Endothelial cell (in vitro differentiated cells): ENCODE measurements around the gene TTLL8. TPM values are rescaled to one million over a fixed set of nuclear protein-coding genes. Genes with fewer than 3 reads are reported as not detected.

Source experiments
- DNase-seq: peaks from one replicate; pipeline ENCODE4 v3.0.0; 2021; ENCODE audit warnings: low spot score
- H3K27ac Mint-ChIP-seq: one replicate; pipeline ENCODE4 v1.8.0; 2021; ENCODE audit warnings: mixed read lengths, inconsistent platforms; ENCODE audit not compliant: unreplicated experiment
- H3K27me3 Mint-ChIP-seq: one replicate; pipeline ENCODE4 v1.8.0; 2021; ENCODE audit warnings: mild to moderate bottlenecking, moderate library complexity, mixed read lengths, inconsistent platforms; ENCODE audit not compliant: unreplicated experiment
- H3K36me3 Mint-ChIP-seq: one replicate; pipeline ENCODE4 v1.8.0; 2021; ENCODE audit warnings: mild to moderate bottlenecking, low read depth, mixed read lengths, inconsistent platforms; ENCODE audit not compliant: unreplicated experiment
- H3K4me1 Mint-ChIP-seq: one replicate; pipeline ENCODE4 v1.8.0; 2021; ENCODE audit warnings: mild to moderate bottlenecking, mixed read lengths, inconsistent platforms; ENCODE audit not compliant: unreplicated experiment
- H3K4me3 Mint-ChIP-seq: one replicate; pipeline ENCODE4 v1.8.0; 2021; ENCODE audit warnings: mild to moderate bottlenecking, mixed read lengths, inconsistent platforms; ENCODE audit not compliant: unreplicated experiment
- H3K9me3 Mint-ChIP-seq: one replicate; pipeline ENCODE4 v1.8.0; 2021; ENCODE audit warnings: mixed read lengths, inconsistent platforms; ENCODE audit not compliant: unreplicated experiment
- CTCF ChIP-seq: fragments of 200-600 bp; sonication (generic); IDR thresholded peaks from one replicate; pipeline ENCODE4 v1.5.0; 2021; ENCODE audit warnings: antibody characterized with exemption; ENCODE audit not compliant: unreplicated experiment
- total RNA-seq: library from RNA; stranded (reverse); fragmentation: NEBNext Ultra II Directional; extraction: Animal tissue kit (Norgen Biotek cat#: 25700); gene quantifications from one replicate; pipeline ENCODE4 v1.2.1, GENCODE V29; 2021; ENCODE audit not compliant: unreplicated experiment

The TTLL8 gene
- total RNA-seq, 1 donor from 2014 or later, result not detected

DNA sequence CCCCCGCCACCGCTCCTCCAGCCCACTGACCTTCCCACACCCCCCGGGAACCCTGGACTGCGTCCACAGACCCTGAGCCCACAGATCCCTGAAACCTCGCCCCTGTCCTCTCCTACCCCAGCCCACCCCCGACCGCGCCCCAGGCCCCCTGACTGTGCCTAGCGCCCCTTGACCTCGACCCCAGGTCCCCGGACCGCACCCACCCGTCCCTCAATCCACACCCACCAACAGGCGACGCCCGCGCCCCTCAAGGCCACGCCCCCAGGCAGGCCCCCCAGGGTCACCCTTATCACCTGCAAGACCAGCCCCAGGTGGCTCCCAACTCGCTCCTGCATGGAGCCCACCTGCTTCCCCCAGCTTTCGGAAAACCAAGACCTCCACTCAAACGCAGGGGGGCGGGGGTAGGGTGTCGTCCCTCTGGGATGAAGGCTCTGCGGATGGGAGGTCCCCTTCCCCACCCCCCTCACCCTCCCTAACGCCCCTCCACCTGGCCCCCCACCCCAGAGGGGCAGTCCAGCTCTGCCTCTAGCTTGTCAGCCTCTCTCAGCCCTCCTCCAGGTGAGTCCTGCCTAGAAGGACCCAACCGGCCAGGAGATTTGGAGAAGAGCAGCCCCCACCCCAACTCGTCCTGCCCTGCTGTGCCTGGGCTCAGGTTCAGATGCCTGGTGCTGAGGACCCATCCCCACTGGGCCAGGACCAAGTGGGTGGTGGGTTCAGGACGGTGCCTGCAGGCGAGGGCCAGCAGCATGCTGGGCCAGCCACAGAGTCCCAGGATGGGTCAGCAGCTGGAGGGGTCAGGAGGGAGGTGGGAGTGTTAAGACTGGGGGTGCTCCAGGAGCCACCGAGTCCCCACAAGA lies 42.4 kb downstream of the TTLL8 start:
- no peaks in the 10 kb centered on the region for H3K4me1 Mint-ChIP-seq
- TF ChIP-seq CTCF, result no peak
- no peak overlapping the region for H3K27ac Mint-ChIP-seq
- no peaks in the 10 kb centered on the region for H3K36me3 Mint-ChIP-seq
- peaks cover 23% of the 10 kb centered on the region for H3K27me3 Mint-ChIP-seq
- H3K4me3 Mint-ChIP-seq, result no peak overlapping the region
- peaks cover 4% of the 10 kb centered on the region for H3K9me3 Mint-ChIP-seq
- no peak for DNase-seq

GRCh38 chr22:50014655-50015401 lies 43.3 kb downstream of the TTLL8 start:
- TF ChIP-seq CTCF, result no peak
- Mint-ChIP-seq H3K4me3 (no peak overlapping the region), H3K27ac (no peak overlapping the region), H3K4me1 (peaks cover under 1% of the 10 kb centered on the region), H3K9me3 (peaks cover 4% of the 10 kb centered on the region), H3K27me3 (peaks cover 24% of the 10 kb centered on the region), H3K36me3 (no peaks in the 10 kb centered on the region)
- peak; percentile 5 for DNase-seq

GRCh38 chr22:50014053-50014501 lies 44.0 kb downstream of the TTLL8 start:
- no peak overlapping the region for H3K4me3 Mint-ChIP-seq
- no peak for DNase-seq

GRCh38 chr22:50012211-50013181 lies 45.6 kb downstream of the TTLL8 start, which contains the start of gene IL17REL:
IL17REL (minus strand) TSS chr22:50012765; CDS start chr22:50012646, 119 bp downstream.
- Mint-ChIP-seq H3K4me3 (no peak within 1 kb of the TSS), H3K27ac (no peak within 1 kb of the TSS), H3K27me3 (peaks cover 18% of the 10 kb centered on the region), H3K4me1 (peaks cover 3% of the 10 kb centered on the region), H3K9me3 (no peaks in the 10 kb centered on the region), H3K36me3 (no peaks in the 10 kb centered on the region)
- TF ChIP-seq CTCF, result no peak
- DNase-seq, result peak; percentile 8

More at GRCh38 chr22:50014053-50014501, 44.0 kb downstream of the TTLL8 start:
- H3K4me1 Mint-ChIP-seq, result peaks cover 3% of the 10 kb centered on the region
- peaks cover 26% of the 10 kb centered on the region for H3K27me3 Mint-ChIP-seq
- H3K9me3 Mint-ChIP-seq, result peaks cover 4% of the 10 kb centered on the region
- no peak overlapping the region for H3K27ac Mint-ChIP-seq
- TF ChIP-seq CTCF, result no peak
- no peaks in the 10 kb centered on the region for H3K36me3 Mint-ChIP-seq
